GM12878 (cell line): ENCODE results near the gene KDM4F. TPM values are rescaled to one million over a fixed set of nuclear protein-coding genes. Genes with fewer than 3 reads are reported as not detected.

Experiments
- ATAC-seq: fragments of 200-7000 bp; cut with Tn5 transposase; 3 replicates; pipeline ENCODE4 v1.9.1; 2020; ENCODE audit warnings: mild to moderate bottlenecking, moderate library complexity
- BruUV-seq: library from RNA; stranded (reverse); fragments of 400-500 nt; replicated peaks from 2 replicates; lab custom pipeline; 2021; lab: Mats Ljungman, UMichigan
- CTCF ChIA-PET: fragments of 300-600 bp; sonication (Branson Sonifier 250); formaldehyde crosslinking; extraction: SDS; loops from one replicate; lab custom pipeline; 2021; ENCODE audit warnings: inconsistent platforms; lab: Yijun Ruan, JAX
- POLR2A ChIA-PET: fragments of 350-600 bp; formaldehyde crosslinking; extraction: SDS; loops from one replicate; lab custom pipeline; 2021; ENCODE audit warnings: inconsistent platforms; lab: Charles Lee
- RAD21 ChIA-PET: fragments of 300-600 bp; sonication (Branson Sonifier 250); formaldehyde crosslinking; loops from one replicate; lab custom pipeline; 2023; ENCODE audit warnings: antibody characterized with exemption; ENCODE audit not compliant: unreplicated experiment; lab: Charles Lee
- SMC1A ChIA-PET: fragments of 300-600 bp; sonication (Branson Sonifier 250); formaldehyde crosslinking; loops from one replicate; lab custom pipeline; 2023; ENCODE audit not compliant: unreplicated experiment, uncharacterized antibody; lab: Charles Lee
- DNase-seq: peaks from one replicate; pipeline ENCODE4 v3.0.0-alpha.2; 2011; ENCODE audit warnings: low read depth, low spot score
- FAIRE-seq: peaks from 3 replicates; lab custom pipeline; 2011; peaks lifted over from hg19 to GRCh38; lab: Jason Lieb, UNC
- H2AFZ ChIP-seq: 2 replicates; pipeline ENCODE4 v1.6.0; 2011; ENCODE audit warnings: low read depth, low read length, control low read depth; ENCODE audit not compliant: control insufficient read depth
- H3K27ac ChIP-seq: 2 replicates; pipeline ENCODE4 v1.5.1; 2011; ENCODE audit warnings: control low read depth; ENCODE audit not compliant: control insufficient read depth, insufficient read depth
- H3K27me3 ChIP-seq, 2 experiments: replicated peaks in 1 of 2; 2 replicates each; pipeline versions ENCODE4 v1.6.0 to v1.6.1; 2011; ENCODE audit warnings: low read length in 1 of 2; ENCODE audit not compliant: control insufficient read depth in 2 of 2, insufficient read depth in 2 of 2
- H3K36me3 ChIP-seq, 2 experiments: 2 replicates each; pipeline ENCODE4 v1.5.1; 2011; ENCODE audit warnings: low read length in 1 of 2; ENCODE audit not compliant: control insufficient read depth in 2 of 2, insufficient read depth in 2 of 2
- H3K4me1 ChIP-seq: 2 replicates; pipeline ENCODE4 v1.6.1; 2011; ENCODE audit warnings: mild to moderate bottlenecking, low read length, moderate library complexity, mixed read lengths; ENCODE audit not compliant: control insufficient read depth, insufficient read depth
- H3K4me2 ChIP-seq: 2 replicates; pipeline ENCODE4 v1.6.0; 2011; ENCODE audit warnings: control low read depth; ENCODE audit not compliant: control insufficient read depth, insufficient read depth
- H3K4me3 ChIP-seq: fragments of 200-600 bp; sonication (generic); 2 replicates; pipeline ENCODE4 v1.5.1; 2016
- H3K79me2 ChIP-seq: 2 replicates; pipeline ENCODE4 v1.6.0; 2011; ENCODE audit warnings: low read length; ENCODE audit not compliant: control insufficient read depth, insufficient read depth
- H3K9ac ChIP-seq: 2 replicates; pipeline ENCODE4 v1.8.0; 2011; ENCODE audit warnings: low read length, control low read depth, mixed read lengths; ENCODE audit not compliant: control insufficient read depth, insufficient read depth
- H3K9me3 ChIP-seq: replicated peaks from 3 replicates; pipeline ENCODE4 v1.5.1; 2011; ENCODE audit warnings: mild to moderate bottlenecking, low read length; ENCODE audit not compliant: control insufficient read depth, insufficient read depth
- H4K20me1 ChIP-seq: 2 replicates; pipeline ENCODE4 v1.6.0; 2011; ENCODE audit not compliant: control insufficient read depth, insufficient read depth
- DPF2 ChIP-seq: fragments of 450-650 bp; IDR thresholded peaks from 2 replicates; pipeline ENCODE4 v1.6.1; 2017; ENCODE audit warnings: mild to moderate bottlenecking
- E4F1 ChIP-seq: fragments of 450-650 bp; IDR thresholded peaks from 2 replicates; pipeline ENCODE4 v1.6.1; 2018; ENCODE audit warnings: borderline replicate concordance, mild to moderate bottlenecking; ENCODE audit not compliant: partially characterized antibody
- FOXK2 ChIP-seq: fragments of 450-650 bp; IDR thresholded peaks from 2 replicates; pipeline ENCODE4 v1.6.1; 2017; ENCODE audit warnings: mild to moderate bottlenecking, moderate library complexity
- IKZF1 ChIP-seq: fragments of 450-650 bp; conservative IDR thresholded peaks from 2 replicates; pipeline ENCODE4 v1.6.1; 2017; ENCODE audit warnings: antibody characterized with exemption, mild to moderate bottlenecking
- MAX ChIP-seq: IDR thresholded peaks from 2 replicates; pipeline ENCODE4 v1.6.1; 2012; ENCODE audit warnings: low read depth, low read length, improper control_type of control experiment
- RAD21 ChIP-seq: IDR thresholded peaks from 2 replicates; pipeline ENCODE4 v1.6.1; 2011; ENCODE audit warnings: mild to moderate bottlenecking, low read depth, low read length, moderate library complexity; ENCODE audit not compliant: insufficient read depth
- RBBP5 ChIP-seq: fragments of 200-600 bp; sonication (generic); conservative IDR thresholded peaks from 2 replicates; pipeline ENCODE4 v1.6.1; 2016
- SIX5 ChIP-seq: IDR thresholded peaks from 2 replicates; pipeline ENCODE4 v1.6.1; 2011; ENCODE audit warnings: mild to moderate bottlenecking, low read depth, low read length, moderate library complexity; ENCODE audit not compliant: severe bottlenecking
- SMC3 ChIP-seq: IDR thresholded peaks from 2 replicates; pipeline ENCODE4 v1.6.1; 2011; ENCODE audit warnings: low read length, improper control_type of control experiment, borderline replicate concordance
- SPI1 ChIP-seq: IDR thresholded peaks from 2 replicates; pipeline ENCODE4 v1.6.1; 2011; ENCODE audit warnings: low read depth, mild to moderate bottlenecking, low read length, moderate library complexity, borderline replicate concordance; ENCODE audit not compliant: insufficient read depth
- SUPT20H ChIP-seq: IDR thresholded peaks from 2 replicates; pipeline ENCODE4 v1.6.1; 2011; ENCODE audit warnings: low read depth, mild to moderate bottlenecking, low read length, moderate library complexity, borderline replicate concordance; ENCODE audit not compliant: control insufficient read depth
- ZBTB40 ChIP-seq: fragments of 450-650 bp; IDR thresholded peaks from 2 replicates; pipeline ENCODE4 v1.6.1; 2016; ENCODE audit warnings: mild to moderate bottlenecking, moderate library complexity, borderline replicate concordance
- ZNF207 ChIP-seq: fragments of 450-650 bp; IDR thresholded peaks from 2 replicates; pipeline ENCODE4 v1.6.1; 2014; ENCODE audit warnings: antibody characterized with exemption, mild to moderate bottlenecking, borderline replicate concordance
- ZZZ3 ChIP-seq: IDR thresholded peaks from 2 replicates; pipeline ENCODE4 v1.6.1; 2011; ENCODE audit warnings: low read depth; ENCODE audit not compliant: control insufficient read depth, insufficient read length
- WGBS: methylation state at CpG from one replicate; pipeline ENCODE4 v1.1.6; 2016; ENCODE audit warnings: low lambda C conversion rate; ENCODE audit not compliant: insufficient replicate concordance, insufficient coverage; ENCODE audit errors: missing lambda C conversion rate; 5-methylcytosine and 5-hydroxymethylcytosine counted together
- in situ Hi-C: fragments of 300-500 bp; cut with MboI; formaldehyde crosslinking; loops from 9 replicates; pipeline ENCODE4 v1.14.3; 2018; ENCODE audit warnings: mixed read lengths
- intact Hi-C: fragments of 100-400 bp; cut with micrococcal nuclease; formaldehyde crosslinking; loops from one replicate; pipeline ENCODE4 v1.14.2; 2022; ENCODE audit not compliant: unreplicated experiment
- polyA plus RNA-seq, 11 experiments: library from polyadenylated mRNA; depleted of rRNA in 4 of 11; unstranded in 6 of 11; stranded (reverse) in 5 of 11; fragments of >200 nt; fragmentation: Nextera tagmentation in 4 of 11; fragmentation: Illumina TruSeq in 1 of 11; extraction: Ambion mirVana in 4 of 11; extraction: Trizol in 1 of 11; gene quantifications; 1 replicate in 1 of 11; 2 replicates in 10 of 11; pipeline versions ENCODE4 v1.2.1 to v1.2.3, GENCODE V29; 2011 to 2016; ENCODE audit warnings: inconsistent platforms in 2 of 11, missing spikeins in 2 of 11, low read depth in 1 of 11
- total RNA-seq, 4 experiments: library from RNA; depleted of rRNA in 3 of 4; stranded (reverse); fragments of >200 nt in 3 of 4; fragmentation: Illumina TruSeq in 1 of 4; extraction: Trizol in 1 of 4; gene quantifications; 2 replicates each; pipeline versions ENCODE4 v1.2.1 to v1.2.3, GENCODE V29; 2013 to 2021

Gene KDM4F
- total and polyA plus RNA-seq, 10 of the 15 experiments (the other 5 are each of a cell fraction or from before 2014, with no cell fraction given) = not detected

GRCh38 chr11:95054356-95054755 is 5.1 kb downstream of the KDM4F start:
- Histone ChIP-seq H3K9me3 (no peaks in the 10 kb centered on the region), H3K27me3 (no peaks in the 10 kb centered on the region), H4K20me1 (no peaks in the 10 kb centered on the region), H3K36me3 (no peaks in the 10 kb centered on the region), H3K9ac (no peak overlapping the region), H3K4me1 (peaks cover 5% of the 10 kb centered on the region; the same call in 1 of the 2 replicates), H2AFZ (no peak overlapping the region), H3K4me3 (no peak overlapping the region), H3K27ac (no peak overlapping the region), H3K4me2 (no peak overlapping the region)
- RAD21 ChIA-PET = no interaction called here
- ATAC-seq = no peak
- in situ Hi-C loops (no loop called here), intact Hi-C loops (no loop called here)
- DNase-seq = no peak
- SMC1A ChIA-PET = interaction anchor here (0.5 to 1.9 kb wide), 2 partner anchors 96 to 706 kb away, joined by 3 to 6 read pairs; no protein-coding TSS in a partner anchor
- 67% methylated on average over 2 of the region's 2 CpGs for WGBS
- no TSS peak for BruUV-seq
- CTCF ChIA-PET = interaction anchor here (3.0 kb wide), 1 partner anchor 14 kb away, joined by 21 read pairs; the partner anchor contains the start of gene SRSF8
- no peak for TF ChIP-seq ZZZ3
- TF ChIP-seq SMC3 = no peak
- TF ChIP-seq MAX = no peak
- TF ChIP-seq IKZF1 = no peak
- TF ChIP-seq DPF2 = no peak
- no peak for TF ChIP-seq SPI1
- no peak for TF ChIP-seq RAD21
- TF ChIP-seq E4F1 = no peak
- TF ChIP-seq ZBTB40 = no peak
- TF ChIP-seq RBBP5 = no peak
- no peak for TF ChIP-seq FOXK2
- no peak for TF ChIP-seq SUPT20H
- TF ChIP-seq SIX5 = no peak
- TF ChIP-seq ZNF207 = no peak
- TF ChIP-seq, all 136 proteins: peak for 0
- H3K79me2 ChIP-seq = no peaks in the 10 kb centered on the region
- FAIRE-seq = no peak
- POLR2A ChIA-PET = interaction anchor here (4.1 kb wide), 1 partner anchor 13 kb away, joined by 14 read pairs; the partner anchor contains the start of gene SRSF8
